ENCODE results near the gene FHL3. TPM values are rescaled to one million over a fixed set of nuclear protein-coding genes. Genes with fewer than 3 reads are reported as not detected.

The FHL3 gene
- total RNA-seq, 4 donors from 2014 or later: 19.1 to 46.4 (median 35.1) TPM

DNA sequence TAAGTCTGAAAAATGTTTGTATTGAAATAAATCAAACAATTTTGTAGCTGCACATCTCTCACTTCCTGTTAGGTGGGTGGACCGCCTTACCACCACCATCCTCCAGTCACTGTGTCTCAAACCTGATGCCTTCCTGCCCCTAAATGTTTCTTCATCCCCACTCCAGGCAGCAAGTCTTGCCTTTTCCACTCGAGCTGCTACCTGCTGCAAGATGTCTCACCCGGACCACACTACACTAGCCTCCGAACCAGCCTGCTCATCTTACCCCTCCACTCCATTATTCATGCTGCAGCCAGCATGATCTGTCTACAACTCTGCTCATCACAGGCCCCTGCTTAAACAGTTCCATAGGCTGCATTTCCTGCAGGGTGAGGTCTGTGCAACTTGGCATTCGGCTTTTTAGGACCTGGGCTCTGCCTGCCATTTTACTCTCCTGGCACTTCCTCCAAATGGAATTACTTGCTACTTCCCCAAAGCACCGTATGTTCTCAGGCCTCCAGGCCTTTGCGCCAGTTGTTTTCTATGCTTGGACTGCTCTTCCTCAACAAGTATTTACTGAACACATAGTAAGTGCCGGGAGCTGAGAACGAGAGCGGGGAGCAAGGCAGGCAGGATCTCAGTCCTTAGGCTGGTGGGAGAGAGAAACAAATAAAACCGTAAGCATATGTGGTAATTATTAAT, 10.3 kb downstream of the FHL3 start:
- no peak for DNase-seq (ENCODE audit: low spot score in 2 of 2)
- H3K27me3 ChIP-seq: no peaks in the 10 kb centered on the region
- peak overlapping the region; percentile 57 for H3K4me3 ChIP-seq
- H3K4me1 ChIP-seq: peaks cover 52% of the 10 kb centered on the region
- whole genome bisulfite sequencing: 40% methylated on average over 11 of the region's 11 CpGs
- no peaks in the 10 kb centered on the region for H3K9me3 ChIP-seq
- H3K36me3 ChIP-seq: peaks cover 15% of the 10 kb centered on the region
- TF ChIP-seq, protein P1, sequence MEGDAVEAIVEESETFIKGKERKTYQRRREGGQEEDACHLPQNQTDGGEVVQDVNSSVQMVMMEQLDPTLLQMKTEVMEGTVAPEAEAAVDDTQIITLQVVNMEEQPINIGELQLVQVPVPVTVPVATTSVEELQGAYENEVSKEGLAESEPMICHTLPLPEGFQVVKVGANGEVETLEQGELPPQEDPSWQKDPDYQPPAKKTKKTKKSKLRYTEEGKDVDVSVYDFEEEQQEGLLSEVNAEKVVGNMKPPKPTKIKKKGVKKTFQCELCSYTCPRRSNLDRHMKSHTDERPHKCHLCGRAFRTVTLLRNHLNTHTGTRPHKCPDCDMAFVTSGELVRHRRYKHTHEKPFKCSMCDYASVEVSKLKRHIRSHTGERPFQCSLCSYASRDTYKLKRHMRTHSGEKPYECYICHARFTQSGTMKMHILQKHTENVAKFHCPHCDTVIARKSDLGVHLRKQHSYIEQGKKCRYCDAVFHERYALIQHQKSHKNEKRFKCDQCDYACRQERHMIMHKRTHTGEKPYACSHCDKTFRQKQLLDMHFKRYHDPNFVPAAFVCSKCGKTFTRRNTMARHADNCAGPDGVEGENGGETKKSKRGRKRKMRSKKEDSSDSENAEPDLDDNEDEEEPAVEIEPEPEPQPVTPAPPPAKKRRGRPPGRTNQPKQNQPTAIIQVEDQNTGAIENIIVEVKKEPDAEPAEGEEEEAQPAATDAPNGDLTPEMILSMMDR (IDR thresholded peaks at IDR 0.05): no peak
- TF ChIP-seq EP300 (IDR thresholded peaks at IDR 0.05) (no peak), POLR2A (IDR thresholded peaks at IDR 0.05) (no peak), POLR2AphosphoS5 (IDR thresholded peaks at IDR 0.05) (no peak)
- H3K27ac ChIP-seq: peak overlapping the region; percentile 76

DNA sequence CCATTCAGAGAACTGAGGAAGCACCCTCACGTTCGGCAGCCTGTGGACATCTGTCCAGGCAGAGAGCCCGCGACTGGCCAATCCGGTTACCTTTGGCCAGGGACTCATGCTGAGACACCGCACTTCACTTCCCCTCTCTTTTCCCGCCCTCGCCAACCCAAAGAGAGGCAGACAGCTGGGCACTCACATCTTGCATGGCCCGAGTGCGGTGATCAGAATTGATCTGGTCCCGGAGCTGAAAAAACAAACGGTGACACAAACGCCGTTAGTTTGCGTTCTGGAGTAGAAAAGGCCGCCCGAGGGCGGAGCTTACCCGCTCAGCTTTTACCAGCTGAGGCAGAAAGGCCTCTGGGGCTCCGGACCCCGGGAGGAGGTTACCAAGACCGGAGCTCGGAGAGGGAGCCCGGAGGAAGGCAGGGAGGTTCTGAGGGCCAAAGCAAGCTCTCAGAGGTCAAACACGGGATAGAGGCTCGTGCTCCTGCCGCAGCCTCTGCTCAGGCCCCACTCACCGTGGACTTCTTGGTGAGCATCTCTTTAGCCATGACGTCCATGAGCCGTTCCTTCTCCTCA, 15.9 kb downstream of the FHL3 start:
- under 1% methylated on average over 23 of the region's 30 CpGs for WGBS

DNA sequence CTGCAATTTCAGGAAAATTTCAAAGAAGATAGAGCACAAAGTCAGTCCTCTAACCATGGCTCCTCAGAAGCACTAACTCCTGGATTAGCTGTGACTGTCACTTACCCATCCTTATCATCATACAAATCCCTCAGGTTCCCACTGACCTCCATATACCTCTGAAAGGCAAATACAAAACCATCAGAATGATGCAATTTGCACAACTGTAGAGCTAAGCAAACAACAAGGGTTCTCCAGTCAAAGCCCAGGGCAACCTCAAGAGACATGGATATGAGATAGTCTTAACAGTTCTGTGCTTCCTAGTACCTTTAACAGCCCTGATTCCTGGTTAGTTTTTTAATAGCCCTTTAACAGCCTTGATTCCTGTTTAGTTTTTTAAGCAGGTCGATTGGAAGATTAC, 17.6 kb downstream of the FHL3 start:
- Histone ChIP-seq H3K27me3 (no peaks in the 10 kb centered on the region), H3K36me3 (peaks cover 46% of the 10 kb centered on the region), H3K4me3 (no peak overlapping the region), H3K27ac (no peak overlapping the region), H3K4me1 (peaks cover 20% of the 10 kb centered on the region), H3K9me3 (no peaks in the 10 kb centered on the region)
- WGBS: 55% methylated on average over 1 of the region's 1 CpG
- no peak for DNase-seq (ENCODE audit: low spot score in 2 of 2)
- TF ChIP-seq POLR2AphosphoS5 (IDR thresholded peaks at IDR 0.05): no peak
- no peak for TF ChIP-seq POLR2A (IDR thresholded peaks at IDR 0.05)
- no peak for TF ChIP-seq EP300 (IDR thresholded peaks at IDR 0.05)
- TF ChIP-seq, protein P1 (IDR thresholded peaks at IDR 0.05): no peak

More for the DNA sequence above, 15.9 kb downstream of the FHL3 start:
- no peak for TF ChIP-seq EP300 (IDR thresholded peaks at IDR 0.05)
- Histone ChIP-seq H3K36me3 (peaks cover 28% of the 10 kb centered on the region), H3K4me3 (peak overlapping the region; percentile 76), H3K27ac (peak overlapping the region; percentile 68), H3K9me3 (no peaks in the 10 kb centered on the region), H3K27me3 (no peaks in the 10 kb centered on the region), H3K4me1 (peaks cover 20% of the 10 kb centered on the region)
- no peak for DNase-seq (ENCODE audit: low spot score in 2 of 2)

DNA sequence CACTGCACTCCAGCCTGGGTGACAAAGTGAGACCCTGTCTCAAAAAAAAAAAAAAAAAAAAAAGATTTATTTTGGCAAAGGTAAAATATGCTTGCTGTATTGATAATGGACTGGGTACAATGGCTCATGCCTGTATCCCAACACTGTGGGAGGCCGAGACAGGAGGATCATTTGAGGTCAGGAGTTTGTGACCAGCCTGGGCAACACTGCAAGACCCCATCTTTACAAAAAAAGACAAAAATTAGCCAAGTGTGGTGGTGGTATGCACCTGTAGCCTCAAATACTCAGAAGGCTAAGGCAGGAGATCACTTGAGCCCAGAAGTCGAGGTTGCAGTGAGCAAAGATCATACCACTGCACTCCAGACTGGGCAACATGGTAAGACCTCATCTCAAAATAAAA, 21.8 kb downstream of the FHL3 start:
- no peak for TF ChIP-seq POLR2A (IDR thresholded peaks at IDR 0.05)
- TF ChIP-seq, protein P1 (IDR thresholded peaks at IDR 0.05): no peak
- TF ChIP-seq EP300 (IDR thresholded peaks at IDR 0.05): no peak
- TF ChIP-seq POLR2AphosphoS5 (IDR thresholded peaks at IDR 0.05): no peak
- no peak for DNase-seq (ENCODE audit: low spot score in 2 of 2)
- Histone ChIP-seq H3K27me3 (no peaks in the 10 kb centered on the region), H3K4me1 (peaks cover 8% of the 10 kb centered on the region), H3K27ac (no peak overlapping the region), H3K36me3 (peaks cover 87% of the 10 kb centered on the region), H3K9me3 (no peaks in the 10 kb centered on the region), H3K4me3 (no peak overlapping the region)
- WGBS: 94% methylated on average over 2 of the region's 2 CpGs

DNA sequence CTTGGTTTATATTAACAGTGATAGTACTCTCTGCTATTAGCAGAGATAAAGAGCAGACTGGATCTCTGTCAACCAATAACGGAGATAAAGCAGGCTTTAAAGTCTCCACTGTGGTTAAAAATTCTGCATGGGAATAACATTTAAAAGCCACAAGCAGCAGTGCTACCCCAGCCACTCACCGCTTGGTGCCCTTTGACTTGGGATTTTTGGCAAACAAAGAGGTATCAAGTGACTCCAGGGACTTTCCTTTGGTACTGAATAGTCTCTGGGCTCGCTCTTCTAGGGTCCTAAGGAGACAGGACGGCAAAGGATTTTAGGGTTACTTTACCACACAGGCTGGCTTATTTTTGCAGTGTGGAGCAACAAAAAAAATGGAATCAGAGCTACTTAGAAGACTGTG, 26.8 kb downstream of the FHL3 start:
- no peaks in the 10 kb centered on the region for H3K27me3 ChIP-seq
- no peaks in the 10 kb centered on the region for H3K9me3 ChIP-seq
- 86% methylated on average over 4 of the region's 4 CpGs for WGBS
- peaks cover 97% of the 10 kb centered on the region for H3K36me3 ChIP-seq
- DNase-seq (ENCODE audit: low spot score in 2 of 2): no peak
- no peaks in the 10 kb centered on the region for H3K4me1 ChIP-seq
- no peak overlapping the region for H3K4me3 ChIP-seq
- no peak overlapping the region for H3K27ac ChIP-seq
- no peak for TF ChIP-seq POLR2A (IDR thresholded peaks at IDR 0.05)
- TF ChIP-seq, protein P1 (IDR thresholded peaks at IDR 0.05): no peak
- no peak for TF ChIP-seq POLR2AphosphoS5 (IDR thresholded peaks at IDR 0.05)
- no peak for TF ChIP-seq EP300 (IDR thresholded peaks at IDR 0.05)

Data from suprapubic skin (tissue), 4 donors.